SKM-1 treated with dmso at 0.1 percent for 144 hours (cell line): ENCODE data around the gene ATOX1.
A peak's percentile ranks its signal among the peaks of the same experiment; 100 is the strongest.
"Not testable (repeated sequence)": the region's sequence is repeated elsewhere in the genome, so short reads cannot be mapped to it uniquely, and the experiment has no call there.

Experiments used
- DNase-seq: peaks from one replicate; lab custom pipeline; 2025; ENCODE audit not compliant: unreplicated experiment; lab: John Stamatoyannopoulos, UW

The ATOX1 gene

GRCh38 chr5:151758430-151759241 is at the start of gene ATOX1:
TSS of gene ATOX1 (minus strand) at chr5:151758631. CDS start at chr5:151758551, 80 bp downstream.
- peak; percentile 84 for DNase-seq

DNA sequence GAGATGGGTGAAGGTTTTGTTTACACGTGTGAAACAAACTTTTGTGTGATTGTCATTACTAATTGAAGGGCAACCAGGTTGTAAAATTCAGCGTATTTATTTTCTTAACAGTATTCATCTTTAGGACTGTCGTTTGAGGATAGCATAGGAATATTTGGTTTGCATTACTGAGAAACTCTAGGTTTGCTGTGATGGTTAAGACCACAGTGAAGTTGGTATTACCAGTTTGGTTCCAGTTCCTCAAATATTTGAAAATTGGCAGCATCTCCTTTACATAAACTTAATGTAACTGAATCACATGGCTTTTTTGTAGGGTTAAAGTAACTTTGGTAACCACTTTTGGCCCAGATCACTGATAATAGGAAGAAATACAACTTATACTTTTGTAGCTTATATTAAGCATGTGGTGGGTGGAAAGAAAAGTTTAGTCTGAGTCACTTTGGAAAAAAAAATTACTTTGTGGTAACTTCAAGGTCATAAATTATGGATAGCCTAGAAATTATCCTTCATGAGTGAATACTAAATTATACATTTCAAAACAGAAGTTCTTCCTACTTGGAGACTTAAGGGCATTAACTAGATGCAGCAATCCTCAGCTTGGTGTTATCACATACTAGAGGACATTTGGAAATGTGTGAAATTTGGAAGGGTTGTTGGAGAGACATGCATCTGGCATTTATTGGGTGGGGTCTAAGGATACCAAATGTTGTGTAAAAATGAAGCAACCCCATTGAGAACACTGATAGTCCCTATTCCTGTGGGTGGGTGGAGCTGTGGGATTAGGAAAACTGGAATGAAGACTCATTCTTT is 47.2 kb upstream of the ATOX1 start:
- no peak for DNase-seq

DNA sequence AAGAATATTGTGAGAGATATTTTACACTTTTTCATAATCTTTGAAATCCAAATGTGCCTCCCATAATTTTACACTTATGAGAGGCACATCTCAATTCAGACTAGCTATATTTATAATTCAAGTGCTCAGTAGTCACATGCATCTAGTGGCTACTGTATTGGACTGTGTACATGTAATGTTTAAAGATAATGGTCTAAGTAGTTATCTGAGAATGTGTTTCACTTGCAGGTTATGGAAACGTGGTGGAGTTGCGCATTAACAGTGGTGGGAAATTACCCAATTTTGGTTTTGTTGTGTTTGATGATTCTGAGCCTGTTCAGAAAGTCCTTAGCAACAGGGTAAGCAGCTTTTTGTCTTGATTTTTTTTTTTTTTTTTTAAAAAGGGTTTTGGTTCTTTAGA is 42.1 kb upstream of the ATOX1 start:
- no peak for DNase-seq

DNA sequence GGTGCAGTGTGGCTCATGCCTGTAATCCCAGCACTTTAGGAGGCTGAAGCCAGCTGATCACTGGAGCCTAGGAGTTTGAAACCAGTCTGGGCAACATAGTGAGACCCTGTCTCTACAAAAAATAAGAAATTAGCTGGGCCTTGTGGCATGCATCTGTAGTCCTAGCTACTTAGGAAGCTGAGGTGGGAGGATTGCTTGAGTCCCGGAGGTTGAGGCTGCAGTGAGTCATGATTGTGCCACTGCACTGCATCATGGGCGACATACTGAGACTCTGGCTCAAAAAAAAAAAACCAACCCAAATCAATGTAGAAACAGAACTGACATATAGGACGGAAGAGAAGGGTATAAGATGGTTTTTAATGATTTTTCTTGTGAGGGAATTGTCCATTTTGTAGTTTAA is 41.0 kb upstream of the ATOX1 start:
- no peak for DNase-seq

GRCh38 chr5:151798674-151799073 is 40.2 kb upstream of the ATOX1 start:
- DNase-seq, result no peak

DNA sequence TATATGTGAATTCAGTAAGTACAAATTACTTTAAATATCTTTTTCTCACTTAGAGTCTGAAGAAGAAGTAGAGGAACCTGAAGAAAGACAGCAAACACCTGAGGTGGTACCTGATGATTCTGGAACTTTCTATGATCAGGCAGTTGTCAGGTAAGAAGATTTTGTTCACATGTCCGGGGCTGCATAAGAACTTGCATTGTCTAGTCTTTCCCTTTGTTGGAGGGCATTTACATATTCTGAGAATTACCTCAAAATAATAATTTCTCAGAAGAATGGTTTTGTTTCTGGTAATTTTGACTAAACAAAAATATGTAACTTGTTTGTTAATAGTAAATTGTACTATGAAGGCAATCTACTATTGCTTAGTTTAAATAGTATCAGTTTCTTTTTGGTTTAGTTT is 37.0 kb upstream of the ATOX1 start:
- DNase-seq, result no peak

GRCh38 chr5:151793358-151793757 is 34.9 kb upstream of the ATOX1 start:
- DNase-seq, result no peak

DNA sequence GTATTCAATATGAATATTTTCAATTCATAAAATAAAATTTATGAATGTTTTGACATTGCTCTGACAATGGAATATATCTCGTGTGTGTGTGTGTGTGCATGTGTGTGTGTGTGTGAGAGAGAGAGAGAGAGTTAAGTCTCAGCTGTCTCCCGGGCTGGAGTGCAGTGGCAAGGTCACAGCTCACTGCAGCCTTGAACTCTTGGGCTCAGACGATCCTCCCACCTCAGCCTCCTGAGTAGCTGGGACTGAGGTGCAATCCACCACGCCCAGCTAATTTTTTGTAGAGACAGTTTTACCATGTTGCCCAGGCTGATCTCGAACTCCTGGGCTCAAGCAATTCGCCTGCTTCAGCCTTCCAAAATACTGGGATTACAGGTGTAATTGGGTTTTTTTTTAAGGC is 29.4 kb upstream of the ATOX1 start:
- DNase-seq, result no peak

DNA sequence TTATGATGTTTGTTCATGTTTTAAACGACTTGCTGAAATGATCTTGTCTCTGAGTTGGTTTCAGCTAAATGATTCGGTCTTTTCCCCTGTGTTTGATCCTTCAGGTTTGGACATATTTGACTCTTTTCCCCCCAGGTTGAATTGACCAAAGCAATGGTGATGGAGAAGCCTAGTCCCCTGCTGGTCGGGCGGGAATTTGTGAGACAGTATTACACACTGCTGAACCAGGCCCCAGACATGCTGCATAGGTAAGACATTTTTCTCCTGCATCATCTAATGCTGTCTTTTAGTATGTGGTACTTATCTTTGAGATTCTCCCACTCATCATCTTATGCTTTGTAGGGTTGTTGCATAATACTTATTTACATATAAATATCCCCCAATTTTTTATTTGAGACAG is 28.0 kb upstream of the ATOX1 start:
- DNase-seq, result no peak

- no peak for DNase-seq
Measured at GRCh38 chr5:151784141-151784540, 25.7 kb upstream of the ATOX1 start.

DNA sequence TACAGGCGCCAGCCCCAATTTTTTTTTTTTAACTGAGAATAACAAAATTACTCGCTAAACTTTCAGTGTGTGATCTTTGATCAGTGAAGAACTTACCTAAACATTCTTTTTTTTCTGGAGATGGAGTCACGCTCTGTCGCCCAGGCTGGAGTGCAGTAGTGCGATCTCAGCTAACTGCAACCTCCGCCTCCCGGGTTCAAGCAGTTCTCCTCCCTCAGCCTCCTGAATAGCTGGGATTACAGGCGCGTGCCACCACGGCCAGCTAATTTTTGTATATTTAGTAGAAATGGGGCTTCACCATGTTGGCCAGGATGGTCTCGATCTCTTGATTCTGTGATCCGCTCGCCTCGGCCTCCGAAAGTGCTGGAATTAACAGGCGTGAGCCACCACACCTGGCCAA is 25.2 kb upstream of the ATOX1 start:
- DNase-seq, result not testable (repeated sequence)

DNA sequence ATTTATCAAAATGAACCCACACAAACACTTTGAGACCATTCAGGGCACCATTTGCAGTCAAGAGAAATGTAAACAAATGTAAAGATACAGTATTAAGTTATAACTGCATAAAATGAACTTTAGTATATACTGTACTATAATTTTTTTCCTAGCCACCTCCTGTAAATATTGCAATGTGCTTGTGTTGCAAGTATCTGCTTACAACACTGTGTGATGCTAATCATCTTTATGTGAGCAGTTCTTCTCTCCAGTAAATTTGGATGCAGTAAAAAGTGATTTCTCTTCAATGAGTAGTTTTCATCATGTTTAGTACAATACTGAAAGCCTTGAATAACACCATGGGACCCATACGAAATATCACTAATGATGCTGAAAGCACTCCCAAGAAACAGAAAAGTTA is 22.8 kb upstream of the ATOX1 start:
- DNase-seq, result no peak

GRCh38 chr5:151780348-151780747 is 21.9 kb upstream of the ATOX1 start:
- no peak for DNase-seq

DNA sequence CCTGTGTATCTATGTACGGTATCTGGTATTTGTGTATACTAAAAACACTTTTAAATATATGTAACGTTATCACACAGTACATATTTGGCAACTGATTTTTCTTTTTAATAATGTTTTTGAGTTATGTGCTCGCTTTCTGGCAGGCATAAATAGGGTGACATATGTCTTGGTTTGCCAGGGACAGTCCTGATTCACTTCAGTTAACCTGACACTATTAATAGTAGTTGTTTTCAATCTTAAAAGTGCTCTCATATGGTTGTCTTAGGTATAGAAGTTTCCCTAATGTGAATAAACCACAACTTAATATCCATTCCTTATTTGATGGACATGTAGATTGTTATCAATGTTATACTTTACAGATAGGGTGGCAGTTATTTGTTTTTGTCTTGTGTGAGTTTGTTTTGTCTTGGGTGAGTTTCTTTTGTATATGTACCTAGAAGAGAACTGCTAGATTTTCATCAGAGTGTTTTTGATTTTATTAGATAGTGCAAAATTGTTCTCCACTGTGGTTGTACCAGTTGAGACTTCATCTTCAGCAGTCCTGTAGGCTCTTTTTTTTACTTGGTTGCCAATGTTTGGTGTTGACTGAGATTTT is 21.2 kb upstream of the ATOX1 start:
- DNase-seq, result no peak

GRCh38 chr5:151775025-151775606 is 16.7 kb upstream of the ATOX1 start:
- no peak for DNase-seq

DNA sequence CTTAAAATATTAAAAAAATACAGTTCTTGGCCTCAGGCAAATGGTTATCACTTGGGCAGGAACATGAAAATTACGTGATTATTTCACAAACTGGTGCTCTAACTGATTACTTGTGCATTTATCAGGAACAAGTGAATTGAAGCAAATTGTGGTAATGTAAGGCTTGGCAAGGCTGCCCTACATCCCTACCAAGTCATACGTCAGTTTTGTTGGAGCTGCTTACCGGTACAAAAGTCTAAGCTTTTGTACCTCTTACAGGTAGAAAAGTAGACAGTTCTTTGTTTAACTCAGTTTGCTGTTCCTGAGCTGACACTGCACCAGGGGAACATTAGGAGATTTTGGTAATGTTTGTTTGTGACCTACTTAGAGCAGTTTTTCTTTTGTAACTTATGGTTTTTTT is 15.5 kb upstream of the ATOX1 start:
- no peak for DNase-seq

DNA sequence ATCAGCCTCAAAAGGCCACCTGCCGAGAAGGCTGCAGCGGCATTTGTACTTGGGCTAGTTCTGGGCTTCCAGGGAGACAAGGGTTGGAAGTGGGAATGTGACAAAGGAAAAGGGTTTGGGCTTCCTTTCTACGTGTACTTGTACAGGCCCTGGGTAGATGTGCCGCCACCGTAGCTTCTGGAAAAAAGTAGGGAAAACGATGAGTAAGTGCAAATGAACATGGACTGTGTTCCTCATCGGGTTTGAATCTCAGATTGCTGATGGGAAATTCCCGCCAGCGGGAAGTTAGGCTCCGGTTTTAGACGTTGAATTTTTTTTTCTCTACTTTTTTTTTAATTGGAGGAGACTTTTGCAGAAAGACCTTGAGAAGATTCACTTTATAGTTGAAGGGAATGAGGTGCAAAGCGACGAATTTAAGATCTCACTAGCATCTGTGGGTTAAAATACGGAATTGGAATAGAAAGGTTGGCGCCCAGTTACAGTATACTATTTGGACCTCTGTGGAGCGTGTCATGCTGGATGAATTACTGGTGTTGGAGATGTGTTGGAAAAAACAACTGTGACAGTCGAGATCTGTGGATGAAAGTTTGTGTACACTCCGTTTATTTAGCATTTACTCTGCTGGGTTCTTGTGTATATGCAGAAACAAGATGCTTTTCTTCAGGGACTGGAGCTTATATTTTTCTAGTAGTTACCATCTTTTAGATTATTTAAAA is 14.6 kb upstream of the ATOX1 start:
- DNase-seq, result no peak

GRCh38 chr5:151772029-151772845 is 13.8 kb upstream of the ATOX1 start:
- no peak for DNase-seq

- peak; percentile 100 for DNase-seq
Measured at GRCh38 chr5:151771259-151772028, 13.0 kb upstream of the ATOX1 start, which contains the start of gene G3BP1. TSS of gene G3BP1 (plus strand) at chr5:151771954. CDS start at chr5:151786621, 14,667 bp downstream.
